Astrocyte (in vitro differentiated cells and primary cell): ENCODE data around the gene PREPL. TPM values are rescaled to one million over a fixed set of nuclear protein-coding genes. Genes with fewer than 3 reads are reported as not detected.
A peak's percentile ranks its signal among the peaks of the same experiment; 100 is the strongest.

ENCODE experiments used
- DNase-seq: peaks from one replicate; pipeline ENCODE4 v3.0.0-alpha.2; 2010; ENCODE audit warnings: low read depth
- FAIRE-seq: peaks from 2 replicates; lab custom pipeline; 2011; peaks lifted over from hg19 to GRCh38; lab: Jason Lieb, UNC
- H2AFZ ChIP-seq: 2 replicates; pipeline ENCODE4 v1.6.0; 2012; ENCODE audit warnings: low read depth, low read length, inconsistent platforms
- H3K27ac ChIP-seq: 2 replicates; pipeline ENCODE4 v1.5.1; 2011; ENCODE audit warnings: low read depth, low read length, inconsistent platforms
- H3K27me3 ChIP-seq: 2 replicates; pipeline ENCODE4 v1.6.0; 2011; ENCODE audit warnings: low read length, inconsistent platforms; ENCODE audit not compliant: insufficient read depth
- H3K36me3 ChIP-seq: 2 replicates; pipeline ENCODE4 v1.5.1; 2011; ENCODE audit warnings: low read length, inconsistent platforms; ENCODE audit not compliant: insufficient read depth
- H3K4me1 ChIP-seq: 2 replicates; pipeline ENCODE4 v1.5.1; 2011; ENCODE audit warnings: low read length, inconsistent platforms; ENCODE audit not compliant: insufficient read depth
- H3K4me2 ChIP-seq: 2 replicates; pipeline ENCODE4 v1.6.0; 2012; ENCODE audit warnings: low read length, inconsistent platforms
- H3K4me3 ChIP-seq: 2 replicates; pipeline ENCODE4 v1.5.1; 2011; ENCODE audit warnings: low read depth, mild to moderate bottlenecking, low read length, inconsistent platforms; ENCODE audit not compliant: insufficient read depth
- H3K79me2 ChIP-seq: 2 replicates; pipeline ENCODE4 v1.6.0; 2012; ENCODE audit warnings: mild to moderate bottlenecking, low read length, inconsistent platforms; ENCODE audit not compliant: insufficient read depth
- H3K9ac ChIP-seq: 2 replicates; pipeline ENCODE4 v1.6.0; 2012; ENCODE audit warnings: mild to moderate bottlenecking, low read length, inconsistent platforms
- H3K9me3 ChIP-seq: 2 replicates; pipeline ENCODE4 v1.5.1; 2012; ENCODE audit warnings: low read depth, mild to moderate bottlenecking, low read length, inconsistent platforms; ENCODE audit not compliant: insufficient read depth
- H4K20me1 ChIP-seq: 2 replicates; pipeline ENCODE4 v1.6.0; 2012; ENCODE audit warnings: low read length, inconsistent platforms; ENCODE audit not compliant: insufficient read depth
- H3K27ac Mint-ChIP-seq: one replicate; pipeline ENCODE4 v1.8.0; 2021; ENCODE audit warnings: mild to moderate bottlenecking, mixed read lengths; ENCODE audit not compliant: unreplicated experiment
- H3K27me3 Mint-ChIP-seq: one replicate; pipeline ENCODE4 v1.8.0; 2021; ENCODE audit warnings: low read depth, mixed read lengths; ENCODE audit not compliant: unreplicated experiment
- H3K36me3 Mint-ChIP-seq: one replicate; pipeline ENCODE4 v1.8.0; 2021; ENCODE audit warnings: low read depth, mixed read lengths; ENCODE audit not compliant: unreplicated experiment
- H3K4me1 Mint-ChIP-seq: one replicate; pipeline ENCODE4 v1.8.0; 2021; ENCODE audit warnings: low read depth, mixed read lengths; ENCODE audit not compliant: unreplicated experiment
- H3K4me3 Mint-ChIP-seq: one replicate; pipeline ENCODE4 v1.8.0; 2021; ENCODE audit warnings: mild to moderate bottlenecking, moderate library complexity, mixed read lengths; ENCODE audit not compliant: unreplicated experiment
- H3K9me3 Mint-ChIP-seq: one replicate; pipeline ENCODE4 v1.8.0; 2021; ENCODE audit warnings: mild to moderate bottlenecking, mixed read lengths; ENCODE audit not compliant: unreplicated experiment
- EZH2 ChIP-seq: IDR thresholded peaks from 2 replicates; pipeline ENCODE4 v1.6.1; 2012; ENCODE audit warnings: mild to moderate bottlenecking, low read length, inconsistent platforms; ENCODE audit not compliant: insufficient read depth
- total RNA-seq: library from RNA; stranded (reverse); gene quantifications from 2 replicates; pipeline ENCODE4 v1.2.1, GENCODE V29; 2021
- TF ChIP-seq, protein P1 (sequence below): IDR thresholded peaks from 2 replicates; pipeline ENCODE4 v1.5.1; 2011; ENCODE audit warnings: low read depth, mild to moderate bottlenecking, inconsistent platforms, low read length, moderate library complexity; ENCODE audit not compliant: insufficient read depth

The PREPL gene
- total RNA-seq, 1 donor from 2014 or later: 50.6 TPM

DNA sequence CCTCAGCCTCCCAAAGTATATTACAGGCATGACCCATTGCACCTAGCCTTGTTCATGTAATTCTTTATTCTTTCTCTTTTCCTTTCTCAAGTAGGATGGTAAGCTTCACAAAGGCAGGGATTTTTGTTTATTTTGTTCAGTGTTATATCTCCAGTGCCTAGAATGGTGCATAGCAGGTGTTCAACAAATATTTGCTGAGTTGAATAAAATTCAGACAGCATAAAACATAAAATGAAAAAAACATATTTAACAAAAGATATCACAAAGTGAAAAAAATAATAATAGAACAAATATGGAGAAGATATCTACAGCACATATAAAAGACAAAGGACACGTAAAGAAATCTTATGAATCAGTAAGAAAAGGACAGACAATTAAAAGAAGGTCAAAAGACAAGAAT is 8.8 kb downstream of the PREPL start:
- no peak overlapping the region for H3K4me3 ChIP-seq
- no peaks in the 10 kb centered on the region for H3K9me3 ChIP-seq
- H4K20me1 ChIP-seq: peaks cover 44% of the 10 kb centered on the region
- Mint-ChIP-seq H3K27me3 (no peaks in the 10 kb centered on the region), H3K9me3 (peaks cover 2% of the 10 kb centered on the region), H3K36me3 (peaks cover 2% of the 10 kb centered on the region), H3K27ac (no peak overlapping the region), H3K4me3 (no peak overlapping the region), H3K4me1 (peaks cover 13% of the 10 kb centered on the region)
- H3K4me1 ChIP-seq: peaks cover 23% of the 10 kb centered on the region
- no peak overlapping the region for H3K9ac ChIP-seq
- no peaks in the 10 kb centered on the region for H3K27me3 ChIP-seq
- FAIRE-seq (no peak), DNase-seq (no peak)
- no peak overlapping the region for H3K27ac ChIP-seq
- peaks cover 12% of the 10 kb centered on the region for H3K79me2 ChIP-seq
- no peak overlapping the region for H2AFZ ChIP-seq
- H3K4me2 ChIP-seq: no peak overlapping the region
- no peaks in the 10 kb centered on the region for H3K36me3 ChIP-seq
- TF ChIP-seq EZH2: no peak
- TF ChIP-seq, protein P1, sequence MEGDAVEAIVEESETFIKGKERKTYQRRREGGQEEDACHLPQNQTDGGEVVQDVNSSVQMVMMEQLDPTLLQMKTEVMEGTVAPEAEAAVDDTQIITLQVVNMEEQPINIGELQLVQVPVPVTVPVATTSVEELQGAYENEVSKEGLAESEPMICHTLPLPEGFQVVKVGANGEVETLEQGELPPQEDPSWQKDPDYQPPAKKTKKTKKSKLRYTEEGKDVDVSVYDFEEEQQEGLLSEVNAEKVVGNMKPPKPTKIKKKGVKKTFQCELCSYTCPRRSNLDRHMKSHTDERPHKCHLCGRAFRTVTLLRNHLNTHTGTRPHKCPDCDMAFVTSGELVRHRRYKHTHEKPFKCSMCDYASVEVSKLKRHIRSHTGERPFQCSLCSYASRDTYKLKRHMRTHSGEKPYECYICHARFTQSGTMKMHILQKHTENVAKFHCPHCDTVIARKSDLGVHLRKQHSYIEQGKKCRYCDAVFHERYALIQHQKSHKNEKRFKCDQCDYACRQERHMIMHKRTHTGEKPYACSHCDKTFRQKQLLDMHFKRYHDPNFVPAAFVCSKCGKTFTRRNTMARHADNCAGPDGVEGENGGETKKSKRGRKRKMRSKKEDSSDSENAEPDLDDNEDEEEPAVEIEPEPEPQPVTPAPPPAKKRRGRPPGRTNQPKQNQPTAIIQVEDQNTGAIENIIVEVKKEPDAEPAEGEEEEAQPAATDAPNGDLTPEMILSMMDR: no peak

DNA sequence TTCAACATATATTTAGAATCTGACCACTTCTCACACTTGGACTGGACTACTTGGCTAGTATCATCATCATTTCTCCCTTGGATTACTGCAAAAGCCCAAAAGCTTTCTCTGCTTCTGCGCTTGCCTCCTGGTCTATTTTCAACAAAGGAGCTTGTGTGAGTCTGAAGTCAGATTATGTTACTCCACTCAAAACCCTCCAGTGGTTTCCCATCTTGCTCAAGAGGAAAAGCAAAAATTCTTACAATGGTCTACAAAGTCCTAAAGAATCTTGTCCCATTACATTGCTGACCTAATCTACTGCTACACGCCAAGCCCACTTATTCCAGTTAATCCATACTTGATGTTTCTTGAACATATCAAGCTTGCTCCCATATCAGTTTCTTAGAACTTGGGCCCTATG is 9.6 kb downstream of the PREPL start:
- Histone ChIP-seq H3K36me3 (no peaks in the 10 kb centered on the region), H3K79me2 (peaks cover 5% of the 10 kb centered on the region), H2AFZ (no peak overlapping the region), H3K27me3 (no peaks in the 10 kb centered on the region), H3K9ac (no peak overlapping the region), H4K20me1 (peaks cover 38% of the 10 kb centered on the region), H3K9me3 (no peaks in the 10 kb centered on the region), H3K27ac (no peak overlapping the region), H3K4me3 (no peak overlapping the region), H3K4me1 (peaks cover 23% of the 10 kb centered on the region), H3K4me2 (peak overlapping the region; percentile 59)
- Mint-ChIP-seq H3K27me3 (no peaks in the 10 kb centered on the region), H3K4me1 (peaks cover 13% of the 10 kb centered on the region), H3K9me3 (peaks cover 2% of the 10 kb centered on the region), H3K36me3 (peaks cover 2% of the 10 kb centered on the region), H3K4me3 (no peak overlapping the region), H3K27ac (no peak overlapping the region)
- DNase-seq (peak; percentile 48), FAIRE-seq (no peak)
- no peak for TF ChIP-seq EZH2
- TF ChIP-seq, protein P1: no peak

DNA sequence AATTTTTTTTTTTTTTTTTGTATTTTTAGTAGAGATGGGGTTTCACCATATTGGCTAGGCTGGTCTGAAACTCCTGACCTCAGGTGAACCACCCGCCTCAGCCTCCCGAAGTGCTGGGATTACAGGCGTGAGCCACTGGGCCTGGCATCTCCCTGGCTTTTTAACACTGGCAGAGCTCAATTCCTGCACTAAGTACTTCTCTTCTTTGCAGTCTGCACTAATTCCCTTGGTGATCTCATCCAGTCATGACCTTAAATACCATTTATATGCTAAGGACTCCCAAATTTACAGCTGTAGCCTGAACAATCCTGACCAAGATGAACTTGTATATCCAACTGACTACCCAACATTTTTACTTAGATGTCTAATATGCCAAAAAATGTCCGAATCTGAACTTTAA is 10.2 kb downstream of the PREPL start:
- Mint-ChIP-seq H3K27me3 (no peaks in the 10 kb centered on the region), H3K36me3 (peaks cover 2% of the 10 kb centered on the region), H3K4me3 (no peak overlapping the region), H3K9me3 (peaks cover 2% of the 10 kb centered on the region), H3K27ac (peak overlapping the region; percentile 9), H3K4me1 (peaks cover 13% of the 10 kb centered on the region)
- no peak for TF ChIP-seq EZH2
- TF ChIP-seq, protein P1: no peak
- no peak overlapping the region for H2AFZ ChIP-seq
- no peaks in the 10 kb centered on the region for H3K27me3 ChIP-seq
- H3K9ac ChIP-seq: no peak overlapping the region
- peaks cover 23% of the 10 kb centered on the region for H3K4me1 ChIP-seq
- H3K9me3 ChIP-seq: no peaks in the 10 kb centered on the region
- DNase-seq (peak; percentile 79), FAIRE-seq (no peak)
- no peak overlapping the region for H3K27ac ChIP-seq
- no peak overlapping the region for H3K4me3 ChIP-seq
- peak overlapping the region; percentile 59 for H3K4me2 ChIP-seq
- H4K20me1 ChIP-seq: peaks cover 35% of the 10 kb centered on the region
- H3K36me3 ChIP-seq: no peaks in the 10 kb centered on the region
- H3K79me2 ChIP-seq: peaks cover 5% of the 10 kb centered on the region
